ENCODE results near the gene TMEM41A. TPM values are rescaled to one million over a fixed set of nuclear protein-coding genes. Genes with fewer than 3 reads are reported as not detected.
"Not testable (repeated sequence)": the region's sequence is repeated elsewhere in the genome, so short reads cannot be mapped to it uniquely, and the experiment has no call there.

The TMEM41A gene
- total and polyA plus RNA-seq, 8 donors: 4.6 to 10.6 (median 6.5) TPM

DNA sequence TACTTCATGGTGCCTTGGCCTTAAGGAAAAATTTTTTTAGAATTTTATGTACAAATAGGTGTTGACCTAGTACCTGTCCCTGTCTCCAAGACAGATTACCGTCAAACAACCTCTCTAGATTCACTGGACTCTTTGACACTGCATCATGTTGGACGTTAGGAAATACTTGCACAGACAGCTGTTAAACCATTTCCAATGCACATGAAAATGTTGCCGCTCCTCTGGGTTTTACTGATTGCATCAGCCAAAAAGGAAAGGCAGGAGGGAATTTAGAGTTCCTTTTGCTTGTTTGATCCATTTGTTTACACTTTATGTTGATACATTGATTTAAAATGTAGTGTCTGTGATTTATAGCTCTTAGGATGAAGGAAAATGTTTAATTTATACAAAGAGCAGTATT lies 14.5 kb downstream of the TMEM41A start:
- ATAC-seq (no peak), FAIRE-seq (no peak), DNase-seq (no peak)
- intact Hi-C loops (cut with DNase I): no loop called here
- H3K4me1 ChIP-seq: peaks cover 0 to 2% (median 0%) of the 10 kb centered on the region in 3 donors
- no peak overlapping the region for H3K27ac ChIP-seq
- H3K27me3 ChIP-seq: no peaks in the 10 kb centered on the region
- no peak overlapping the region for H3K4me3 ChIP-seq
- no peaks in the 10 kb centered on the region for H3K9me3 ChIP-seq
- TF ChIP-seq, protein P1, sequence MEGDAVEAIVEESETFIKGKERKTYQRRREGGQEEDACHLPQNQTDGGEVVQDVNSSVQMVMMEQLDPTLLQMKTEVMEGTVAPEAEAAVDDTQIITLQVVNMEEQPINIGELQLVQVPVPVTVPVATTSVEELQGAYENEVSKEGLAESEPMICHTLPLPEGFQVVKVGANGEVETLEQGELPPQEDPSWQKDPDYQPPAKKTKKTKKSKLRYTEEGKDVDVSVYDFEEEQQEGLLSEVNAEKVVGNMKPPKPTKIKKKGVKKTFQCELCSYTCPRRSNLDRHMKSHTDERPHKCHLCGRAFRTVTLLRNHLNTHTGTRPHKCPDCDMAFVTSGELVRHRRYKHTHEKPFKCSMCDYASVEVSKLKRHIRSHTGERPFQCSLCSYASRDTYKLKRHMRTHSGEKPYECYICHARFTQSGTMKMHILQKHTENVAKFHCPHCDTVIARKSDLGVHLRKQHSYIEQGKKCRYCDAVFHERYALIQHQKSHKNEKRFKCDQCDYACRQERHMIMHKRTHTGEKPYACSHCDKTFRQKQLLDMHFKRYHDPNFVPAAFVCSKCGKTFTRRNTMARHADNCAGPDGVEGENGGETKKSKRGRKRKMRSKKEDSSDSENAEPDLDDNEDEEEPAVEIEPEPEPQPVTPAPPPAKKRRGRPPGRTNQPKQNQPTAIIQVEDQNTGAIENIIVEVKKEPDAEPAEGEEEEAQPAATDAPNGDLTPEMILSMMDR (IDR thresholded peaks at IDR 0.05): no peak
- H3K36me3 ChIP-seq: peaks cover 0 to 33% (median 8%) of the 10 kb centered on the region in 3 donors
- WGBS, 2 donors: 59 to 95% methylated on average over 3 of the region's 3 CpGs

DNA sequence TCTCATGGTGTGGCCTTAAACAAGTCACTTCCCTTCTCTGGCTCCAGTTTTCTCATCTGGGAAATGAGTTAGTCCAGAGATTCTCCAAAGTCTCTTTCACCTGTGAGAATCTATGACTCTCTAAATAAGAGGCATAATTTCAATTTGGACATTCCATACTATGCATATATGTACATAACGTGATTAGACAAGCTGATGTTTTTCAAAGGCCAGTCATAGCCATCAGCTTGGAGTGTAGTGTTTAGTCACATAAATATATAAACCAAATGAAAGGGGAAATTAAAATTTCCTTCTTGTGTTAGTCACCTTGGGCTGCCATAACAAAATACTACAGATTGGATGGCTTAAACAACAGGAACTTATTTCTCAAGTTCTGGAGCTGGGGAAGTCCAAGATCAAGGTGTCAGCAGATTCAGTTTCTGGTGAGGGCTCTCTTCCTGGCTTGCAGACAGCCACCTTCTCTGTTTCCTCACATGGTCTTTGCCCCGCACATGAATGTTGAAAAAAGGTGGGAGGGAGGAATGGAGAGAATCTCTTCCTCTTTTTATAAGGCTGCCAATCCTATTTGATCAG lies 19.4 kb downstream of the TMEM41A start:
- H3K36me3 ChIP-seq: peaks cover 0 to 52% (median 8%) of the 10 kb centered on the region in 3 donors

DNA sequence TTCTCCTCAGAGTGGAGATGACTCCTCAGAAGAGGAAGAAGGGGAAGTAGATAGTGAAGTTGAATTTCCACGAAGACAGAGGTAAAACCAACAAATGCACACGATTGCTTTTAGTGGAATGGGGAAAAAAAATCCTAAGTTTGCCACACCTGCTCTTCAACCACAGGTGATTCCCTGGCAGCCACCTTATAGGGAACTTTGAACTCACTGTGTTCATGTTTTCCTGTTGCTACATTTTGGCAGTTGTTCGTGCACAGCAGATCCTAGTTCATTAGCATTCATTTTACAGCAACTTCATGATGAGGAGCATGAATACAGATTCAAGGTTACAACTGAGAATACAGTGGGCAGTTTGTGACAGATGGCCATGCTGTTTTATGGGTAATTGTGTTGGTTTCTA lies 21.5 kb downstream of the TMEM41A start:
- Histone ChIP-seq H3K27me3 (no peaks in the 10 kb centered on the region), H3K4me1 (no peaks in the 10 kb centered on the region), H3K27ac (no peak overlapping the region), H3K4me3 (no peak overlapping the region), H3K9me3 (no peaks in the 10 kb centered on the region), H3K36me3 (peaks cover 0 to 71% (median 8%) of the 10 kb centered on the region in 3 donors)
- intact Hi-C loops (cut with DNase I): no loop called here
- 59 to 66% methylated on average over 3 of the region's 3 CpGs for WGBS, 2 donors
- FAIRE-seq: no peak
- no peak for ATAC-seq
- TF ChIP-seq, protein P1 (IDR thresholded peaks at IDR 0.05): no peak
- no peak for DNase-seq

More for the DNA sequence above, 19.4 kb downstream of the TMEM41A start:
- H3K4me3 ChIP-seq: no peak overlapping the region
- no peak for DNase-seq
- ATAC-seq: no peak
- no peaks in the 10 kb centered on the region for H3K9me3 ChIP-seq
- no peak overlapping the region for H3K27ac ChIP-seq
- H3K27me3 ChIP-seq: no peaks in the 10 kb centered on the region
- intact Hi-C loops (cut with DNase I): no loop called here
- TF ChIP-seq, protein P1 (IDR thresholded peaks at IDR 0.05): no peak
- no peak for FAIRE-seq
- WGBS, 2 donors: 98 to 99% methylated on average over 2 of the region's 2 CpGs
- no peaks in the 10 kb centered on the region for H3K4me1 ChIP-seq

DNA sequence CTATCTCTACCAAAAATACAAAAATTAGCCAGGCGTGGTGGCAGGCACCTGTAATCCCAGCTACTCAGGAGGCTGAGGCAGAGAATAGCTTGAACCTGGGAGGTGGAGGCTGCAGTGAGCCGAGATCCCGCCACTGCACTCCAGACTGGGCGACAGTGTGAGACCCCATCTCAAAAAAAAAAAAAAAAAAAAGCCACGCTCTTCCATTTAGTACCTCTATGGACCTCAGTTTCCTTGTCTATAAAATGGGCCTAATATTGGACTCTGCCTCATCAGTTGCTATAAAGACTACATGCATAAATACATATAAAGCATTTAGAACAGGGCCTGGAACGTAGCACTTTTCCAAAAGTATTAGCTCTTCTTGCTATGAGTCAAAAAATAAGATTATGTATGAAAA lies 23.9 kb downstream of the TMEM41A start:
- H3K27me3 ChIP-seq; intact Hi-C loops (cut with DNase I); H3K27ac ChIP-seq; H3K9me3 ChIP-seq; H3K4me1 ChIP-seq; DNase-seq; H3K4me3 ChIP-seq; FAIRE-seq; ATAC-seq: not testable (repeated sequence)
- 97 to 98% methylated on average over 6 of the region's 6 CpGs for WGBS, 2 donors
- peaks cover 0 to 49% (median 0%) of the 10 kb centered on the region in 3 donors for H3K36me3 ChIP-seq

DNA sequence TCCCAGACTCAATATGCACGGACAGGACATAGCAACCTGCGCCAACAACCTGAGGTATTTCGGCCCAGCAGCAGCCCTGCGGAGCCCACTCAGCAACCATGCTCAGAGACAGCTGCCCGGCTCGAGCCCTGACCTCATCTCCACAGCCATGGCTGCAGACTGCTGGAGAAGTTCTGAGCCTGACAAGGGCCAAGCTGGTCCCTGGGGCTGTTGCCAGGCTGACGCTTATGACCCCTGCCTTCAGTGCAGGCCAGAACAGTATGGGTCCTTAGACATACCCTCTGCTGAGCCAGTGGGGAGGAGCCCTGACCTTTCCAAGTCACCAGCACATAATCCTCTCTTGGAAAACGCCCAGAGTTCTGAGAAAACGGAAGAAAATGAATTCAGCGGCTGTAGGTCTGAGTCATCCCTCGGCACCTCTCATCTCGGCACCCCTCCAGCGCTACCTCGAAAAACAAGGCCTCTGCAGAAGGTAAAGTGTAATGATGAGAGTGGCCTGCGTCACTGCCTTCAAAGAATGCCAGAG lies 25.5 kb downstream of the TMEM41A start:
- no peaks in the 10 kb centered on the region for H3K9me3 ChIP-seq
- no peak for FAIRE-seq

More for the DNA sequence above, 25.5 kb downstream of the TMEM41A start:
- H3K27me3 ChIP-seq: no peaks in the 10 kb centered on the region
- no peaks in the 10 kb centered on the region for H3K4me1 ChIP-seq
- H3K4me3 ChIP-seq: no peak overlapping the region
- ATAC-seq: no peak
- WGBS, 2 donors: 93 to 96% methylated on average over 15 of the region's 15 CpGs
- peaks cover 2 to 48% (median 4%) of the 10 kb centered on the region in 3 donors for H3K36me3 ChIP-seq
- TF ChIP-seq, protein P1 (IDR thresholded peaks at IDR 0.05): no peak
- H3K27ac ChIP-seq: no peak overlapping the region
- intact Hi-C loops (cut with DNase I): no loop called here
- DNase-seq: no peak

All from pancreas (tissue), 10 donors.